HFFc6 (cell line): ENCODE measurements around the gene RHBDF1. TPM values are rescaled to one million over a fixed set of nuclear protein-coding genes. Genes with fewer than 3 reads are reported as not detected.

Experiments
- DNase-seq: peaks from one replicate; pipeline ENCODE4 v3.0.0-alpha.2; 2018
- H3K27ac Mint-ChIP-seq: 2 replicates; pipeline ENCODE4 v1.8.0; 2020; ENCODE audit warnings: mild to moderate bottlenecking, mixed read lengths
- H3K27me3 Mint-ChIP-seq: 2 replicates; pipeline ENCODE4 v1.8.0; 2021; ENCODE audit warnings: mild to moderate bottlenecking, moderate library complexity, mixed read lengths; ENCODE audit not compliant: insufficient read depth
- H3K36me3 Mint-ChIP-seq: 2 replicates; pipeline ENCODE4 v1.8.0; 2021; ENCODE audit warnings: low read depth, mixed read lengths
- H3K4me1 Mint-ChIP-seq: 2 replicates; pipeline ENCODE4 v1.8.0; 2020; ENCODE audit warnings: low read depth, mixed read lengths
- H3K4me3 Mint-ChIP-seq: 2 replicates; pipeline ENCODE4 v1.8.0; 2020; ENCODE audit warnings: mild to moderate bottlenecking, moderate library complexity, mixed read lengths
- H3K9me3 Mint-ChIP-seq: 2 replicates; pipeline ENCODE4 v1.8.0; 2020; ENCODE audit warnings: mild to moderate bottlenecking, mixed read lengths
- CTCF ChIP-seq: fragments of 200-600 bp; sonication (generic); IDR thresholded peaks from 2 replicates; pipeline ENCODE4 v1.5.0; 2021; ENCODE audit warnings: antibody characterized with exemption, mild to moderate bottlenecking
- total RNA-seq, 6 experiments: library from RNA; stranded (reverse); fragmentation: NEBNext Ultra II Directional; extraction: Animal tissue kit (Norgen Biotek cat#: 25700); gene quantifications; 2 replicates in 1 of 6; 3 replicates in 5 of 6; pipeline ENCODE4 v1.2.3, GENCODE V29; 2021

Gene RHBDF1
- total RNA-seq, 6 experiments from 2014 or later, result 54.9 to 65.8 (median 60.0) TPM

GRCh38 chr16:92431-93339 is 20.3 kb upstream of the RHBDF1 start:
- H3K27ac Mint-ChIP-seq, result no peak overlapping the region
- no peak overlapping the region for H3K4me3 Mint-ChIP-seq
- H3K27me3 Mint-ChIP-seq, result peaks cover 3% of the 10 kb centered on the region; the same call in 1 of the 2 replicates
- no peak for DNase-seq
- no peaks in the 10 kb centered on the region for H3K9me3 Mint-ChIP-seq
- H3K36me3 Mint-ChIP-seq, result 0 out of 2 replicates have a peak, but pooled peaks cover 6% of the 10 kb centered on the region
- TF ChIP-seq CTCF, result no peak
- peaks cover 15% of the 10 kb centered on the region for H3K4me1 Mint-ChIP-seq

DNA sequence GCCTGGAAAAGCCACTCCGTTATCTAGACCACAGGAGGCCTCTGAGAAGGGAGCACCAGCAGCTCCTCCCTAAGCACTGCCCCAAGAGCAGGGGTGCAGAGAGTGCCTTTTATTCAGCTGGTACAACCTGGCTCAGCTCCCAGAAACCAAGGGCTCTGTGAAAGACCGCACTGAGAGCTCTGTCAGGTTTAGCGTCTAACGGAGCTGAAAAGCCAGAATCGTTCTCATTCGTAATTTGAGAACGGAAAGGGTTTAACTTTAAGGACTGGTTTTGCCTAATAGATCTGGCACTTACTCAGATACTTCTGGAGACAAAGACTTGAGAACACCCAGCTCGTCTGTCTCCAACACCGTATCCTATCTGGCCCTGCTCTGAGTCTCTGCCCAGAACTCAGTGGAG is 19.1 kb upstream of the RHBDF1 start:
- Mint-ChIP-seq H3K4me3 (no peak overlapping the region), H3K27ac (no peak overlapping the region), H3K9me3 (no peaks in the 10 kb centered on the region), H3K27me3 (peaks cover 1% of the 10 kb centered on the region; the same call in 1 of the 2 replicates), H3K4me1 (0 out of 2 replicates have a peak, but pooled peaks cover 5% of the 10 kb centered on the region), H3K36me3 (0 out of 2 replicates have a peak, but pooled peaks cover 4% of the 10 kb centered on the region)
- DNase-seq, result no peak
- no peak for TF ChIP-seq CTCF

DNA sequence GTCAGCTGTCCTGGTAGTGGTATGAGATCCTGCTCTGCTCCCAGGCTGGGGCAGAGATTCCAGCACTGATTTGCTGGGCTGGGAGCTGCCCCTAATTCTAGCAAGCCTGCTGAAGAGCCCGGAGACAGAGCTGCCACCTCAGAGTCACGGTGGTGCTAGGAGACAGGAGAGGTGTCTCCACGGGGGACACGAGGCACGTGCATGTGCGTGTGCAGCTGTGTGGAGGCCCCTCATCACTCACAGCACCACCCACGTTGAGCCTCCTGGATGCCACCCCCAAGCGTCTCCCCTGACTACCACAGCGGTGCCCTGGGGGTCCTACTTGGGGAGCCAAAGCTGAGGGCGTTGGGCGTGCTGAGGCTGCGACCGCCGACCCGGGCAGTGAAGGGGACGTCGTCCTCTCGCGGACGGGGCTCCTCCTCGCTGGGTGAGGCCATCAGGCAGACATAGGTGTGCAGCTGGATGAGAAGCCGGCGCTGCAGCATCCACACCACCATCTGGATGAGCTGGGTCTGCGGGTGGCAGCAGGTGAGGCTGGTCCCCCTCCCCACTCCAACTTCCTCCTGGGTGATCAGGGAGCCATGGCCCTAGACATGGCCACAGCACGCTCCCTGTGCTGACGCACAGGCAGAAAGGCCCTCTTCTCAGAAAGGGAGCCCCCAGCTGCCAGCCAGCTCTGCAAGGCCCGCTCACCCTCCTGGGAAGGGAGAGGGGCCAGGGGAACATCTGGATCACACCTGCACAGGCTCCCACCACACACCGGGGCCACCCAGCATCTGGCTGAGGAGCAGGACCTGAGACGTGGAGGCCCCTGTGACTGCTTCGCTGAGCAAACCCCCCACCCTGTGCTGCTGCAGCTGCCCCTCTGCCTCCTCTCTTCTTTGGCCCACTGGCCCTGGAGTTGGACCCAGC is 17.2 kb upstream of the RHBDF1 start:
- no peak for DNase-seq

GRCh38 chr16:88613-89012 is 16.2 kb upstream of the RHBDF1 start:
- H3K27me3 Mint-ChIP-seq, result peaks cover 5% of the 10 kb centered on the region
- H3K9me3 Mint-ChIP-seq, result no peaks in the 10 kb centered on the region
- H3K36me3 Mint-ChIP-seq, result peaks cover 9% of the 10 kb centered on the region
- H3K4me1 Mint-ChIP-seq, result peaks cover 22% of the 10 kb centered on the region
- no peak overlapping the region for H3K4me3 Mint-ChIP-seq
- H3K27ac Mint-ChIP-seq, result no peak overlapping the region
- TF ChIP-seq CTCF, result no peak
- DNase-seq, result no peak

More for the DNA sequence above, 17.2 kb upstream of the RHBDF1 start:
- TF ChIP-seq CTCF, result no peak
- Mint-ChIP-seq H3K27ac (no peak overlapping the region), H3K4me1 (peaks cover 17% of the 10 kb centered on the region), H3K36me3 (0 out of 2 replicates have a peak, but pooled peaks cover 4% of the 10 kb centered on the region), H3K27me3 (peaks cover 5% of the 10 kb centered on the region), H3K4me3 (no peak overlapping the region), H3K9me3 (no peaks in the 10 kb centered on the region)

- Mint-ChIP-seq H3K36me3 (peaks cover 11% of the 10 kb centered on the region), H3K4me3 (no peak overlapping the region), H3K4me1 (peaks cover 25% of the 10 kb centered on the region), H3K9me3 (no peaks in the 10 kb centered on the region), H3K27ac (peak overlapping the region; percentile 76; the same call in 1 of the 2 replicates), H3K27me3 (peaks cover 10% of the 10 kb centered on the region)
- no peak for DNase-seq
- TF ChIP-seq CTCF, result no peak
Measured at GRCh38 chr16:86483-86952, 14.1 kb upstream of the RHBDF1 start.
